A549 (cell line): ENCODE data around the gene KCNIP4.

Experiments used
- CHD2 ChIP-seq: fragments of 150-350 bp; IDR thresholded peaks from 2 replicates; pipeline ENCODE4 v1.6.1; 2014; ENCODE audit warnings: low read length; ENCODE audit not compliant: partially characterized antibody
- CTCF ChIP-seq: fragments of >200 bp; sonication (Bioruptor Twin); formaldehyde crosslinking; IDR thresholded peaks from 3 replicates; pipeline ENCODE4 v1.5.1; 2016
- EP300 ChIP-seq, 2 experiments: fragments of >200 bp; sonication (Bioruptor Twin); formaldehyde crosslinking; IDR thresholded peaks; 2 replicates in 1 of 2; 3 replicates in 1 of 2; pipeline ENCODE4 v1.6.1; 2016 to 2017
- POLR2AphosphoS2 ChIP-seq: conservative IDR thresholded peaks from 2 replicates; pipeline ENCODE4 v1.6.1; 2012; ENCODE audit warnings: low read length, improper control_type of control experiment, inconsistent platforms
- SMC3 ChIP-seq: fragments of >200 bp; sonication (Bioruptor Twin); formaldehyde crosslinking; IDR thresholded peaks from 3 replicates; pipeline ENCODE4 v1.6.1; 2018; ENCODE audit warnings: inconsistent platforms
- ZSCAN20 ChIP-seq: fragments of 250-450 bp; sonication (Bioruptor Pico); IDR thresholded peaks from 2 replicates; pipeline ENCODE4 v1.8.0; 2022; ENCODE audit warnings: mild to moderate bottlenecking, moderate library complexity

GRCh38 chr4:21535898-21536297 is 412.7 kb downstream of the KCNIP4 start:
- no peak for TF ChIP-seq EP300 (IDR thresholded peaks at IDR 0.05)
- no peak for TF ChIP-seq CTCF
- TF ChIP-seq SMC3, result no peak
- no peak for TF ChIP-seq POLR2AphosphoS2
- TF ChIP-seq ZSCAN20, result no peak
- no peak for TF ChIP-seq CHD2
